DMS 273 (cell line): ENCODE measurements around the gene PODXL2.
"Not testable (repeated sequence)": the region's sequence is repeated elsewhere in the genome, so short reads cannot be mapped to it uniquely, and the experiment has no call there.

Source experiments
- DNase-seq: peaks from one replicate; lab custom pipeline; 2025; ENCODE audit not compliant: unreplicated experiment; lab: John Stamatoyannopoulos, UW

Gene PODXL2

GRCh38 chr3:127702151-127702578 is 73.2 kb downstream of the PODXL2 start:
- DNase-seq, result no peak

- not testable (repeated sequence) for DNase-seq
These were observed 75.9 kb downstream of the PODXL2 start for GRCh38 chr3:127704840-127705239.

GRCh38 chr3:127706312-127706711 is 77.3 kb downstream of the PODXL2 start:
- peak; percentile 61 for DNase-seq

GRCh38 chr3:127706785-127707351 is 77.9 kb downstream of the PODXL2 start:
- DNase-seq, result peak; percentile 82

GRCh38 chr3:127707851-127708411 is 78.9 kb downstream of the PODXL2 start:
- no peak for DNase-seq

DNA sequence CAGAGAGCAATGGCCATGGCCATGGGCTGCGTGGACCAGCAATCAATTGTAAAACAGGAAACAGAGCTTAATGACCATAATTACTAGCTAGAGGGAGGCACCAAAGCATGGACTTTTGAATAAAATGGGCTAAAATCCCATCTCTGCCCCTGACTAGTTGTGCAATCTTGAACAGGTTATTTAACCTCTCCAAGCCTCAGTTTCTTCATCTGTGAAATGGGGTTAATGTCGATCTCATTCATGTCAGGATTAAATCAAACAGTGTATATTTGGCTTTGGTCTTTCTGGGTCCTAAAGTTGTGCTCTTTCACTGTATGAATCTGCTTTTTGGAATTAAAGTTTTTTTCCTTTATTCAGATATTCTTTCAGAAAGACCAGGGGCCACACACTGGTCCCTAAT is 79.9 kb downstream of the PODXL2 start:
- DNase-seq, result no peak

GRCh38 chr3:127709320-127710060 is 80.5 kb downstream of the PODXL2 start:
- no peak for DNase-seq

- peak; percentile 55 for DNase-seq
These were observed 81.4 kb downstream of the PODXL2 start for GRCh38 chr3:127710155-127710941.

GRCh38 chr3:127711021-127711695 is 82.2 kb downstream of the PODXL2 start:
- no peak for DNase-seq

- no peak for DNase-seq
These were observed 82.9 kb downstream of the PODXL2 start for GRCh38 chr3:127711896-127712295.

- DNase-seq, result no peak
These were observed 83.5 kb downstream of the PODXL2 start for GRCh38 chr3:127712461-127712860.

- peak; percentile 42 for DNase-seq
These were observed 84.1 kb downstream of the PODXL2 start for GRCh38 chr3:127712881-127713771.

DNA sequence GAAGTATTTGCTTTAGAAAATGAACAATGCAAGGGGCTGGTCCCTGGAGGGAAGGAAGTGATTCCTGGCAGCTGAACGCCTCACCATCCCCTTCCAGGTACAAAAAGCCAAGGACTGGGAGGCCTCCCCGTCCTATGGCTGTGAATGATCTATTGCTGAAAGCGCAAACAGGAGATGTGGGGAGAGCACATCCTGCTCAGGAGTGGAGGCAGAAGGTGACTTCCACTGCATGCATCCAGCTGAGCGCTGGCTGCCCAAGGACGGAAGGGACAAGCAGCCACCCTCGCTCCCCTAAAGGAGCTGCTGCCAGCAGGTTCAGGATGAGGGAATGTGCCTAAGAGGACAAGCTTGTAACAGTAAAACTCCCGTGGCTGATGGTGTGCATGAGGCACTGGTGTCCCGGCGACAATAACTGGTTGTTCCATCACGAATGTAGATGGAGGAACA is 85.2 kb downstream of the PODXL2 start:
- DNase-seq, result no peak

DNA sequence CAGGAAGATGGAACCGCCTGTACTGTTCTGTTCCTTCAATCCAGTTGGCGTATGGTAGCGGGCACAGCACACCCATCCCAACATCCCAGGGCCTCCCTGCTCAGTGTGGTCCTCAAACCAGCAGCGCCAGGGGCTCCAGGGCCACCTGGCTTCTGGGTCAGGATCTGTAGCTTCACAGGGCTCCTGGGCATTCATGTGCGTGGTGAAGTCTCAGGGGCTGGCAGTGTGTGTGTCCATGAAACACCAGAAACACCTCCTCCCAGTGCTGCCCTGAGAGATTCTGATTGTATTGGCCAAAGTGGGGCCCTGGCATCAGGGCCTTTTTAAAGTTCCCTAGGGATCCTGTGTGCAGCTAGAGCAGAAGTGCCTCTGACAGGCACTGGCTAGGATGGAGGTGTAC is 85.9 kb downstream of the PODXL2 start:
- DNase-seq, result no peak

GRCh38 chr3:127715532-127715931 is 86.5 kb downstream of the PODXL2 start:
- DNase-seq, result no peak

DNA sequence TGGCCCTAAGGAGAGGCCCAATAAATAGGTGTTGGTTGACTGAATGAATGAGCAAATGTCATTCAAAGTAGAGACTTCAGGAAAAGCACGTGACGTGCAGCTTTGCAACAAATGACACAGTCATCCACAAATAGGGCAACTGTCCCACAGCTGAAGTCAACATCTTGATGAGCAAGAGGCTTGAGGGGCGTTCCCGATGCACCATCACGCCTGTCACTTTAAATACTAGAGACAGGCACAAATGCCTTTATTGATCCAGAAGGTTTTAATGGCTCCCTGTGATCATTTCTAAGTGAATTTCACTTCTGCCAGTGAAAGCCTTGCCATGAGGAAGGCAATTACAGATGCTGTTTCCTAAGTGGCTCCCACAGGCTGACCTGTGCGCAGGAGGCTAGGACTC is 87.4 kb downstream of the PODXL2 start:
- no peak for DNase-seq

GRCh38 chr3:127717357-127718244 is 88.6 kb downstream of the PODXL2 start:
- peak; percentile 89 for DNase-seq

DNA sequence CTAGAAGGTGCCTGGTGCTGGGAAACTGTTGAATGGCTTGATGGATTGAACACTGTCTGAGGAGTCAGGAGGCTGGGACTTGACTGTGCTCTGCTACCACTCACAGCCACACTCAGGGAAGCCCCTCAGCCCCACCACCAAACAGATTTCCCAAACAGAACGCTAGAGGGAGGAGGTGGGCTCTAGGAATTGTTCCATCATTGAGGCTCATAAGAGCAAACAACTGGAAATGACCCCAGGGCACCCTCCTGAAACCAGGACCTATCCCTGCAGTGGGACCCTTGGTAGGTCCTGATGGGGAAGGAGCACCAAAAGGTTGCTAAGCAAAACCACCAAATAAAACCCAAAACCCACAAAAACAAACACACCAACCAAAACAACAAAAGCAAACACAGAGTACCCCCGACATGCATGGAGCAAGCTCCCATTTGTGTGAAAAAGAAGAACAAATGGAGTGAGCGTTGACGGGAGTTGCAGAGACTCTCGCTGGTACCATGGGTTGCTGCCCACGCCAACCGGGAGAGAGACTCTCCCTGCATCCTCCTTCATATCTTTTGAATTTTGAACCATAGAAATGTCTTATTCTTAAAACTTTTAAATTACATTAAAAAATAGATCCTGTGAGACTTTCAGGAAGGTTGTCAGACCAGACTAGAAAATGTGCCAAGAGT is 89.4 kb downstream of the PODXL2 start:
- no peak for DNase-seq

DNA sequence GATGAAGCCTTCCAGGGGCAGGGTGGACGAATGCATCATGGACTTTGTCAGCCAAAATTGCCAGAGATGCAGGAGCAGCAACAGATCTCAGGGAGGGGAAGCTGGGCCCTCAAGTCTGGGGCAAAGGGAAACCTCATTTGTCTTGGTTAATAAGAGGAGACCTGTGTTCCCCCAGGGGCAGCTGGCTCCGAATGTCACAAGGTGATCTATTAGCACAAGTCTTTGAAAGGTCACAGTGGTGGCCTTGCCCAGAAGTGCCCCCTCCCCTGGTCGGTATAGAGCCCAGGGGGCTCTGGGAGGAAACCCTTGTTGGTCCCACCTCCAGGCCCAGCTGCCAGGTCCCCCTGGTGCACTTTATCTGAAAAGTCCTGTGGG is 89.9 kb downstream of the PODXL2 start:
- DNase-seq, result no peak
